Astrocyte (in vitro differentiated cells and primary cell): Measurements from ENCODE around the gene HNF1B. TPM values are rescaled to one million over a fixed set of nuclear protein-coding genes. Genes with fewer than 3 reads are reported as not detected.

Experiments
- DNase-seq: peaks from one replicate; pipeline ENCODE4 v3.0.0-alpha.2; 2010; ENCODE audit warnings: low read depth
- FAIRE-seq: peaks from 2 replicates; lab custom pipeline; 2011; peaks lifted over from hg19 to GRCh38; lab: Jason Lieb, UNC
- H2AFZ ChIP-seq: 2 replicates; pipeline ENCODE4 v1.6.0; 2012; ENCODE audit warnings: low read depth, low read length, inconsistent platforms
- H3K27ac ChIP-seq: 2 replicates; pipeline ENCODE4 v1.5.1; 2011; ENCODE audit warnings: low read depth, low read length, inconsistent platforms
- H3K27me3 ChIP-seq: 2 replicates; pipeline ENCODE4 v1.6.0; 2011; ENCODE audit warnings: low read length, inconsistent platforms; ENCODE audit not compliant: insufficient read depth
- H3K36me3 ChIP-seq: 2 replicates; pipeline ENCODE4 v1.5.1; 2011; ENCODE audit warnings: low read length, inconsistent platforms; ENCODE audit not compliant: insufficient read depth
- H3K4me1 ChIP-seq: 2 replicates; pipeline ENCODE4 v1.5.1; 2011; ENCODE audit warnings: low read length, inconsistent platforms; ENCODE audit not compliant: insufficient read depth
- H3K4me2 ChIP-seq: 2 replicates; pipeline ENCODE4 v1.6.0; 2012; ENCODE audit warnings: low read length, inconsistent platforms
- H3K4me3 ChIP-seq: 2 replicates; pipeline ENCODE4 v1.5.1; 2011; ENCODE audit warnings: low read depth, mild to moderate bottlenecking, low read length, inconsistent platforms; ENCODE audit not compliant: insufficient read depth
- H3K79me2 ChIP-seq: 2 replicates; pipeline ENCODE4 v1.6.0; 2012; ENCODE audit warnings: mild to moderate bottlenecking, low read length, inconsistent platforms; ENCODE audit not compliant: insufficient read depth
- H3K9ac ChIP-seq: 2 replicates; pipeline ENCODE4 v1.6.0; 2012; ENCODE audit warnings: mild to moderate bottlenecking, low read length, inconsistent platforms
- H3K9me3 ChIP-seq: 2 replicates; pipeline ENCODE4 v1.5.1; 2012; ENCODE audit warnings: low read depth, mild to moderate bottlenecking, low read length, inconsistent platforms; ENCODE audit not compliant: insufficient read depth
- H4K20me1 ChIP-seq: 2 replicates; pipeline ENCODE4 v1.6.0; 2012; ENCODE audit warnings: low read length, inconsistent platforms; ENCODE audit not compliant: insufficient read depth
- H3K27ac Mint-ChIP-seq: one replicate; pipeline ENCODE4 v1.8.0; 2021; ENCODE audit warnings: mild to moderate bottlenecking, mixed read lengths; ENCODE audit not compliant: unreplicated experiment
- H3K27me3 Mint-ChIP-seq: one replicate; pipeline ENCODE4 v1.8.0; 2021; ENCODE audit warnings: low read depth, mixed read lengths; ENCODE audit not compliant: unreplicated experiment
- H3K36me3 Mint-ChIP-seq: one replicate; pipeline ENCODE4 v1.8.0; 2021; ENCODE audit warnings: low read depth, mixed read lengths; ENCODE audit not compliant: unreplicated experiment
- H3K4me1 Mint-ChIP-seq: one replicate; pipeline ENCODE4 v1.8.0; 2021; ENCODE audit warnings: low read depth, mixed read lengths; ENCODE audit not compliant: unreplicated experiment
- H3K4me3 Mint-ChIP-seq: one replicate; pipeline ENCODE4 v1.8.0; 2021; ENCODE audit warnings: mild to moderate bottlenecking, moderate library complexity, mixed read lengths; ENCODE audit not compliant: unreplicated experiment
- H3K9me3 Mint-ChIP-seq: one replicate; pipeline ENCODE4 v1.8.0; 2021; ENCODE audit warnings: mild to moderate bottlenecking, mixed read lengths; ENCODE audit not compliant: unreplicated experiment
- CTCF ChIP-seq: IDR thresholded peaks from 2 replicates; pipeline ENCODE4 v1.5.1; 2011; ENCODE audit warnings: low read depth, mild to moderate bottlenecking, inconsistent platforms, low read length, moderate library complexity; ENCODE audit not compliant: insufficient read depth
- EZH2 ChIP-seq: IDR thresholded peaks from 2 replicates; pipeline ENCODE4 v1.6.1; 2012; ENCODE audit warnings: mild to moderate bottlenecking, low read length, inconsistent platforms; ENCODE audit not compliant: insufficient read depth
- total RNA-seq: library from RNA; stranded (reverse); gene quantifications from 2 replicates; pipeline ENCODE4 v1.2.1, GENCODE V29; 2021

HNF1B gene
- total RNA-seq, 1 donor from 2014 or later = 15.6 TPM

GRCh38 chr17:37779554-37779953 lies 34.7 kb upstream of the HNF1B start:
- Histone ChIP-seq H3K27me3 (no peaks in the 10 kb centered on the region), H3K4me2 (no peak overlapping the region), H3K27ac (no peak overlapping the region), H3K79me2 (no peaks in the 10 kb centered on the region), H3K4me1 (peaks cover 7% of the 10 kb centered on the region), H3K4me3 (no peak overlapping the region), H2AFZ (no peak overlapping the region), H4K20me1 (no peaks in the 10 kb centered on the region), H3K36me3 (no peaks in the 10 kb centered on the region), H3K9ac (no peak overlapping the region), H3K9me3 (no peaks in the 10 kb centered on the region)
- no peak for TF ChIP-seq EZH2
- TF ChIP-seq CTCF = no peak
- H3K27me3 Mint-ChIP-seq = peaks cover 3% of the 10 kb centered on the region
- peaks cover 2% of the 10 kb centered on the region for H3K4me1 Mint-ChIP-seq
- no peak overlapping the region for H3K27ac Mint-ChIP-seq
- no peaks in the 10 kb centered on the region for H3K9me3 Mint-ChIP-seq
- H3K4me3 Mint-ChIP-seq = no peak overlapping the region
- FAIRE-seq (no peak), DNase-seq (peak; percentile 77)
- H3K36me3 Mint-ChIP-seq = no peaks in the 10 kb centered on the region

GRCh38 chr17:37774504-37774903 lies 29.6 kb upstream of the HNF1B start:
- no peak for TF ChIP-seq EZH2
- H3K27me3 Mint-ChIP-seq = peaks cover 11% of the 10 kb centered on the region

GRCh38 chr17:37772982-37773381 lies 28.1 kb upstream of the HNF1B start:
- TF ChIP-seq CTCF (no peak), EZH2 (no peak)
- Histone ChIP-seq H3K4me3 (no peak overlapping the region), H2AFZ (no peak overlapping the region), H3K4me2 (no peak overlapping the region), H3K9ac (no peak overlapping the region), H3K79me2 (no peaks in the 10 kb centered on the region), H3K27ac (no peak overlapping the region), H3K36me3 (no peaks in the 10 kb centered on the region), H3K4me1 (no peaks in the 10 kb centered on the region), H3K27me3 (no peaks in the 10 kb centered on the region), H3K9me3 (peaks cover 4% of the 10 kb centered on the region), H4K20me1 (no peaks in the 10 kb centered on the region)
- Mint-ChIP-seq H3K9me3 (peaks cover 6% of the 10 kb centered on the region), H3K4me1 (peaks cover under 1% of the 10 kb centered on the region), H3K4me3 (no peak overlapping the region), H3K36me3 (no peaks in the 10 kb centered on the region), H3K27ac (no peak overlapping the region), H3K27me3 (peaks cover 15% of the 10 kb centered on the region)
- FAIRE-seq = no peak
- DNase-seq = no peak

More at GRCh38 chr17:37774504-37774903, 29.6 kb upstream of the HNF1B start:
- no peak overlapping the region for H2AFZ ChIP-seq
- Mint-ChIP-seq H3K9me3 (peaks cover 3% of the 10 kb centered on the region), H3K4me3 (no peak overlapping the region), H3K27ac (no peak overlapping the region), H3K4me1 (peaks cover 2% of the 10 kb centered on the region), H3K36me3 (no peaks in the 10 kb centered on the region)
- H3K9me3 ChIP-seq = no peaks in the 10 kb centered on the region
- DNase-seq (no peak), FAIRE-seq (no peak)
- no peaks in the 10 kb centered on the region for H4K20me1 ChIP-seq
- H3K79me2 ChIP-seq = no peaks in the 10 kb centered on the region
- H3K27ac ChIP-seq = no peak overlapping the region
- no peak overlapping the region for H3K4me3 ChIP-seq
- peaks cover 3% of the 10 kb centered on the region for H3K4me1 ChIP-seq
- H3K4me2 ChIP-seq = no peak overlapping the region
- H3K9ac ChIP-seq = no peak overlapping the region
- no peaks in the 10 kb centered on the region for H3K36me3 ChIP-seq
- no peaks in the 10 kb centered on the region for H3K27me3 ChIP-seq
